B cell (primary cell): Measurements from ENCODE around the gene ZP2.

ENCODE experiments used
- EZH2 ChIP-seq: IDR thresholded peaks from 2 replicates; pipeline ENCODE4 v1.6.1; 2012; ENCODE audit warnings: borderline replicate concordance, low read depth, mild to moderate bottlenecking, moderate library complexity, low read length; ENCODE audit not compliant: insufficient read depth, poor library complexity, severe bottlenecking
- TF ChIP-seq, protein P1 (sequence below): fragments of 200-600 bp; IDR thresholded peaks from one replicate; pipeline ENCODE4 v1.8.0; 2022; ENCODE audit warnings: antibody characterized with exemption, mild to moderate bottlenecking

DNA sequence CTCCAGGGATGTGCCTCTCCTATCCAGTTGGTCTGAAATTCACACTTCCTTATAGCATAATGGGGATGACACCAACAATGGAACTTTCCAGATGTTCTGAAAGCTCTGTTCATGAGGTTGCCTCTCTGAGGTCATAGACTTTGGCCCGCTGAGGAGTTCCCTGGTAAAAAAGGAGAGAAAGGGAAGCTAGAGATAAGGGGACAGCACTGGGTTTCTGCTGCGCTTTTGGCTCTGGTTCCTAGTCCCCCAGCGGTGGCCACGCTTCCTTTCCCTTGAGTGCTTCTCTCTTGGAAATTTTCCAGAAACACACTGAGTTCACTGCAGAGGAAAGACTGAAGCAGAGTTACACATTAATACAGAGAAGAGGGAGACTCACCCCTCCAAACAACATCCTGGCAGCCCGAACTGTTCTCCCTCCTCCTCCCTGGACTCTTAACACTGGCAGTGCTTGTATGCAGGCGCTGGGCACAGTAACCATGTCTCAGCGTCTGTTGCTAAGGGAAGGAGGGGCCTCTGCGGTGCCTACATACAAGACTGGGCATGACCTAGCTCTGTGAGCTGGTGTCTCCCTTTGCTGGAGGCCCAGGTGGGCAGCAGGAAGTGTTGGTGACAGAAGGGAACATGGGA, 60.9 kb downstream of the ZP2 start, which contains the start of gene DNAH3:
- TF ChIP-seq, protein P1, sequence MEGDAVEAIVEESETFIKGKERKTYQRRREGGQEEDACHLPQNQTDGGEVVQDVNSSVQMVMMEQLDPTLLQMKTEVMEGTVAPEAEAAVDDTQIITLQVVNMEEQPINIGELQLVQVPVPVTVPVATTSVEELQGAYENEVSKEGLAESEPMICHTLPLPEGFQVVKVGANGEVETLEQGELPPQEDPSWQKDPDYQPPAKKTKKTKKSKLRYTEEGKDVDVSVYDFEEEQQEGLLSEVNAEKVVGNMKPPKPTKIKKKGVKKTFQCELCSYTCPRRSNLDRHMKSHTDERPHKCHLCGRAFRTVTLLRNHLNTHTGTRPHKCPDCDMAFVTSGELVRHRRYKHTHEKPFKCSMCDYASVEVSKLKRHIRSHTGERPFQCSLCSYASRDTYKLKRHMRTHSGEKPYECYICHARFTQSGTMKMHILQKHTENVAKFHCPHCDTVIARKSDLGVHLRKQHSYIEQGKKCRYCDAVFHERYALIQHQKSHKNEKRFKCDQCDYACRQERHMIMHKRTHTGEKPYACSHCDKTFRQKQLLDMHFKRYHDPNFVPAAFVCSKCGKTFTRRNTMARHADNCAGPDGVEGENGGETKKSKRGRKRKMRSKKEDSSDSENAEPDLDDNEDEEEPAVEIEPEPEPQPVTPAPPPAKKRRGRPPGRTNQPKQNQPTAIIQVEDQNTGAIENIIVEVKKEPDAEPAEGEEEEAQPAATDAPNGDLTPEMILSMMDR: no peak
- no peak for TF ChIP-seq EZH2
